ENCODE results near the gene KIF1B. TPM values are rescaled to one million over a fixed set of nuclear protein-coding genes. Genes with fewer than 3 reads are reported as not detected.

Gene KIF1B
- total RNA-seq, 1 donor from 2014 or later, result 49.4 TPM

DNA sequence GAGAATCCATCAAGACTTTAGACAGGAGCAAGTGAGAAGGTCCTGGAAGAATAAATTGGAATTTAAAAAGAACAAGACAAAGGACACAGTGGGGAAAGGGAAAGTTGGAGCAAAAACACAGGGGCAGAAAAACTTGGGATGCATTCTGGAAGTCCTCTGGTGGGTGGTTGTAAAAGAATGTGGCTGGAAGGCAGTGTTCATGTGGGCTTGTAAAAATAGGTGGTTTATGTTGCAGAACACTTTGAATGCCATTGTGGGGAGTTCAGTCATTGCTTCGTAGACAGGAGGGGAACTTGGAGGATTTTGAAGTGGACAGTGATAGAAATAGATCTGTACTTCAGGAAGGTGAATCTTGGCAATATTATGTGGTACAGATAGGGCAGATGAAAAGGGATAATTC lies 15.2 kb downstream of the KIF1B start:
- H3K36me3 Mint-ChIP-seq (ENCODE audit: low read depth), result no peaks in the 10 kb centered on the region
- DNase-seq (ENCODE audit: low spot score), result no peak
- H3K4me1 Mint-ChIP-seq (ENCODE audit: low read depth), result peaks cover 48% of the 10 kb centered on the region
- H3K27ac Mint-ChIP-seq (ENCODE audit: unreplicated experiment), result peak overlapping the region; percentile 84
- H3K4me3 Mint-ChIP-seq (ENCODE audit: unreplicated experiment), result no peak overlapping the region
- H3K9me3 Mint-ChIP-seq (ENCODE audit: low read depth), result no peaks in the 10 kb centered on the region
- TF ChIP-seq, protein P1, sequence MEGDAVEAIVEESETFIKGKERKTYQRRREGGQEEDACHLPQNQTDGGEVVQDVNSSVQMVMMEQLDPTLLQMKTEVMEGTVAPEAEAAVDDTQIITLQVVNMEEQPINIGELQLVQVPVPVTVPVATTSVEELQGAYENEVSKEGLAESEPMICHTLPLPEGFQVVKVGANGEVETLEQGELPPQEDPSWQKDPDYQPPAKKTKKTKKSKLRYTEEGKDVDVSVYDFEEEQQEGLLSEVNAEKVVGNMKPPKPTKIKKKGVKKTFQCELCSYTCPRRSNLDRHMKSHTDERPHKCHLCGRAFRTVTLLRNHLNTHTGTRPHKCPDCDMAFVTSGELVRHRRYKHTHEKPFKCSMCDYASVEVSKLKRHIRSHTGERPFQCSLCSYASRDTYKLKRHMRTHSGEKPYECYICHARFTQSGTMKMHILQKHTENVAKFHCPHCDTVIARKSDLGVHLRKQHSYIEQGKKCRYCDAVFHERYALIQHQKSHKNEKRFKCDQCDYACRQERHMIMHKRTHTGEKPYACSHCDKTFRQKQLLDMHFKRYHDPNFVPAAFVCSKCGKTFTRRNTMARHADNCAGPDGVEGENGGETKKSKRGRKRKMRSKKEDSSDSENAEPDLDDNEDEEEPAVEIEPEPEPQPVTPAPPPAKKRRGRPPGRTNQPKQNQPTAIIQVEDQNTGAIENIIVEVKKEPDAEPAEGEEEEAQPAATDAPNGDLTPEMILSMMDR (IDR thresholded peaks at IDR 0.05), result no peak
- H3K27me3 Mint-ChIP-seq (ENCODE audit: low read depth), result no peaks in the 10 kb centered on the region

DNA sequence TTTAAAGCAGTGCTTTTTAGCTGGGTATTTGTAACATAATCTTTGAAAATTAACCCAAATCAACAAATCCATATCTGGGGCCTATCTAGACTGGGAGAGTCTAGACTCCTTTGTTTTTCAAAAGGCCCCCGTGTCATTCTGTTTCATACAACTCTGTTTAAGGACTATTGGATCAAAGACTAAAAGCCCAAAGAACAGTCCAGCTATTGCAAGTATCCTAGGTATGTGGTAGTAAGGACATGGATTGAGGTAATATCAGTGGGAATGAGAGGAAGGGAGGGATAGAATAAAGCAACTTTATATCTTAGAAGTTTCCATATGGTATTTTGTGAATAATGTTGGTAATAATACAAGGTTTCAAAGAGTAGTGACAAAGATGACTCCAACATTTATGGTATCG lies 18.2 kb downstream of the KIF1B start:
- Mint-ChIP-seq H3K9me3 (ENCODE audit: low read depth) (no peaks in the 10 kb centered on the region), H3K27me3 (ENCODE audit: low read depth) (no peaks in the 10 kb centered on the region), H3K27ac (ENCODE audit: unreplicated experiment) (peak overlapping the region; percentile 64), H3K4me3 (ENCODE audit: unreplicated experiment) (no peak overlapping the region), H3K4me1 (ENCODE audit: low read depth) (peaks cover 56% of the 10 kb centered on the region), H3K36me3 (ENCODE audit: low read depth) (no peaks in the 10 kb centered on the region)
- TF ChIP-seq, protein P1 (IDR thresholded peaks at IDR 0.05), result no peak
- DNase-seq (ENCODE audit: low spot score), result no peak

DNA sequence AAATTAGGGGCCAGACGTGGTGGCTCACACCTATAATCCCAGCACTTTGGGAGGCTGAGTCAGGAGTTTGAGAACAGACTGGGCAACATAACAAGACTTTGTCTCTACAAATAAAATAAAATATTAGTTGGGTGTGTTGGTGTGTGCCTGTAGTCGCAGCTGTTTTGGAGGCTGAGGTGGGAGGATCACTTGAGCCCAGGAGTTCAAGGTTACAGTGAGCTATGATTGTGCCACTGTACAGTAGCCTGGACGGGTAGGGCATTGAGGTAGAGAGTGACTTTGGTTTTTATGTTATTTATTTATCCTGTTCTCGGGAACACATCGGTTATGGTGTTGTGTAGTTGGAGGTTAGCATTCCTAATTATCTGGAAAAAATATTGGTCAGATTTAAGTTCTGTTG lies 19.5 kb downstream of the KIF1B start:
- H3K4me3 Mint-ChIP-seq (ENCODE audit: unreplicated experiment), result no peak overlapping the region
- H3K27me3 Mint-ChIP-seq (ENCODE audit: low read depth), result no peaks in the 10 kb centered on the region
- no peaks in the 10 kb centered on the region for H3K36me3 Mint-ChIP-seq (ENCODE audit: low read depth)
- TF ChIP-seq, protein P1 (IDR thresholded peaks at IDR 0.05), result no peak
- H3K9me3 Mint-ChIP-seq (ENCODE audit: low read depth), result no peaks in the 10 kb centered on the region
- H3K4me1 Mint-ChIP-seq (ENCODE audit: low read depth), result peaks cover 53% of the 10 kb centered on the region
- no peak for DNase-seq (ENCODE audit: low spot score)
- no peak overlapping the region for H3K27ac Mint-ChIP-seq (ENCODE audit: unreplicated experiment)

DNA sequence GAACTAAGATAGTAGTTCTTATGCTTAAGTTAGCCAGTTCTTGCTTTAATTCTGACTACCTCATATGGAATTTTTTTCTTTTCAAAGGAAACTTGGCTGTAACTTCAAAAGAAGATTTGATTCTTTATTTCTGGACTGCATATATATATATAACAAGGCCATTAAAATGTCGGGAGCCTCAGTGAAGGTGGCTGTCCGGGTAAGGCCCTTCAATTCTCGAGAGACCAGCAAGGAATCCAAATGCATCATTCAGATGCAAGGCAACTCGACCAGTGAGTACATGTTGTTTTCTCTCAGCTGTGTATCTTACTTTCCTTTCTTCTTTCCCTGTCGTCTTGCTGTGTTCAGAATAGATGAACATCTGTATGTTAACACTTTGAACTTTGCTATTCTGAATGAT lies 21.8 kb downstream of the KIF1B start:
- H3K27ac Mint-ChIP-seq (ENCODE audit: unreplicated experiment), result peak overlapping the region; percentile 85
- no peak for DNase-seq (ENCODE audit: low spot score)
- H3K27me3 Mint-ChIP-seq (ENCODE audit: low read depth), result no peaks in the 10 kb centered on the region
- H3K36me3 Mint-ChIP-seq (ENCODE audit: low read depth), result no peaks in the 10 kb centered on the region
- H3K9me3 Mint-ChIP-seq (ENCODE audit: low read depth), result no peaks in the 10 kb centered on the region
- peaks cover 46% of the 10 kb centered on the region for H3K4me1 Mint-ChIP-seq (ENCODE audit: low read depth)
- no peak overlapping the region for H3K4me3 Mint-ChIP-seq (ENCODE audit: unreplicated experiment)
- TF ChIP-seq, protein P1 (IDR thresholded peaks at IDR 0.05), result no peak

DNA sequence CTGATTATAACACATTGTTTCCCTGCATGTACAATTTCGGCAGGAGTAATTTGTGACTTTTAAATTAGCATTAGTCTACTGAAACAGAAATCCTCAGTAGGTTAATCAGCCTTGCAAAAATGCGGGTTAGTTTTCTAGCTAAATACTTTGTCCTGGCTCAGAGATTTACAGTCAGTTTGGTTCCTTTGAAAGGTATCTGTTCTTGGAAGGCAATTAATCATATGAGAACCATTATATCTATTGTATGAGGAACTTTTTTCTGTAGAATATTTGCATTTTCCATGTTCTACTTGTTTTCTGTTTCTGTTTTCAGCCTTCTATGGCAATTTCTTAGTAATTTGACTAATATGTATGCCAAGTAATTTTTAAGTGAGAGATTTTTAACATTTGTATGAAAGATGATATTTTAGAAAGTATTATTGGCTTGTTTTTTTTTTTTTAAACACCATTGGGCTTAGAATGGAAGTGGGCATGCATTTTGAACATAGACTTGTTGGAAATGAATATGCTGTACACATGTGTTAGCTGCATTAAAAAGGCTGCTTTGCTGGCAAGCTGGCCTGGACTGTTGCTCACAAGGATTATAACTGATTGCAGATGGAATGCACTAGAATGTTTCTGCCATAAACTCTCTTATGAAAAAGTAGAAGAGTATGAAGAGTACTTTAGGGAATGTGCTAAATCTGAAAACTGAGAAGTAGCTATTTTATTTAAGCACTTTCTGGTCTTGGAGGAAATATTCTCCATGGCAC lies 26.2 kb downstream of the KIF1B start:
- H3K36me3 Mint-ChIP-seq (ENCODE audit: low read depth), result no peaks in the 10 kb centered on the region
- TF ChIP-seq, protein P1 (IDR thresholded peaks at IDR 0.05), result no peak
- peaks cover 24% of the 10 kb centered on the region for H3K4me1 Mint-ChIP-seq (ENCODE audit: low read depth)
- H3K9me3 Mint-ChIP-seq (ENCODE audit: low read depth), result no peaks in the 10 kb centered on the region
- no peak overlapping the region for H3K4me3 Mint-ChIP-seq (ENCODE audit: unreplicated experiment)
- peak overlapping the region; percentile 57 for H3K27ac Mint-ChIP-seq (ENCODE audit: unreplicated experiment)
- DNase-seq (ENCODE audit: low spot score), result no peak
- H3K27me3 Mint-ChIP-seq (ENCODE audit: low read depth), result no peaks in the 10 kb centered on the region

All from chondrocyte (in vitro differentiated cells).